Right ventricle myocardium inferior (tissue), 1 donor: ENCODE measurements around the gene TCEAL7. TPM values are rescaled to one million over a fixed set of nuclear protein-coding genes. Genes with fewer than 3 reads are reported as not detected.
A peak's percentile ranks its signal among the peaks of the same experiment; 100 is the strongest.
"Not testable (repeated sequence)": the region's sequence is repeated elsewhere in the genome, so short reads cannot be mapped to it uniquely, and the experiment has no call there.

Experiments
- ATAC-seq: fragments of 200-7000 bp; cut with Tn5 transposase; one replicate; pipeline ENCODE4 v1.9.1; 2020; ENCODE audit warnings: mild to moderate bottlenecking, moderate library complexity
- DNase-seq: peaks from one replicate; pipeline ENCODE4 v3.0.0; 2021; ENCODE audit errors: missing footprints
- intact Hi-C: fragments of 100-400 bp; cut with DNase I; formaldehyde crosslinking; loops from one replicate; pipeline ENCODE4 v1.11.0; 2022
- long read RNA-seq: library from polyadenylated mRNA; unstranded; transcript quantifications from one replicate; pipeline ENCODE4 v2.0.0, GENCODE V29; 2021
- total RNA-seq: library from RNA; stranded (reverse); fragmentation: NEBNext Ultra II Directional; extraction: Animal tissue kit (Norgen Biotek cat#: 25700); gene quantifications from one replicate; pipeline ENCODE4 v1.2.1, GENCODE V29; 2021
- donor health status: DM: no; HTN: yes; CAD: no; lungs with severe emphysema.

Gene TCEAL7
- 3.1 TPM for total RNA-seq
- long read RNA-seq, result 0 reads

GRCh38 chrX:103329991-103330390 is at the start of gene TCEAL7:
Gene TCEAL7 (plus strand): TSS chrX:103330239. CDS start chrX:103331404, 1,165 bp downstream.
- intact Hi-C loops, result no loop called here
- ATAC-seq (peak; percentile 81), DNase-seq (no peak)

GRCh38 chrX:103293118-103293517 is 36.9 kb upstream of the TCEAL7 start:
- ATAC-seq (no peak), DNase-seq (no peak)
- intact Hi-C loops, result no loop called here

- DNase-seq (no peak), ATAC-seq (no peak)
- intact Hi-C loops, result no loop called here
Measured at GRCh38 chrX:103304705-103305104, 25.3 kb upstream of the TCEAL7 start.

- intact Hi-C loops, ATAC-seq, DNase-seq: not testable (repeated sequence)
Measured at GRCh38 chrX:103305666-103306065, 24.4 kb upstream of the TCEAL7 start.

GRCh38 chrX:103309860-103310554 is 20.0 kb upstream of the TCEAL7 start:
- no peak for DNase-seq
- no peak for ATAC-seq
- intact Hi-C loops, result no loop called here

- ATAC-seq, result no peak
- intact Hi-C loops, result no loop called here
Measured at GRCh38 chrX:103310555-103311398, 19.3 kb upstream of the TCEAL7 start, which contains the start of gene BEX2. Gene BEX2 (minus strand): TSS chrX:103310990. CDS start chrX:103309976, 1,014 bp downstream.

GRCh38 chrX:103311399-103311780 is 18.6 kb upstream of the TCEAL7 start:
- intact Hi-C loops, result no loop called here
- no peak for ATAC-seq
- no peak for DNase-seq

More at GRCh38 chrX:103310555-103311398, 19.3 kb upstream of the TCEAL7 start, which contains the start of gene BEX2:
- DNase-seq, result peak; percentile 61

- intact Hi-C loops, result no loop called here
- no peak for DNase-seq
- ATAC-seq, result no peak
Measured at GRCh38 chrX:103330681-103331288, 746 bp downstream of the TCEAL7 start.

GRCh38 chrX:103338663-103339062 is 8.6 kb downstream of the TCEAL7 start:
- intact Hi-C loops, result no loop called here
- ATAC-seq (no peak), DNase-seq (no peak)

- DNase-seq, result no peak
- intact Hi-C loops, result loop anchor here (1.0 kb wide), 1 partner anchor 121 kb away; no protein-coding TSS in a partner anchor
- ATAC-seq, result no peak
Measured at GRCh38 chrX:103343105-103343504, 13.1 kb downstream of the TCEAL7 start.

- ATAC-seq (no peak), DNase-seq (no peak)
- intact Hi-C loops, result loop anchor here (1.0 kb wide), 1 partner anchor 7 kb away; no protein-coding TSS in a partner anchor
Measured at GRCh38 chrX:103344606-103345005, 14.6 kb downstream of the TCEAL7 start.

- intact Hi-C loops, result no loop called here
- DNase-seq, result no peak
- no peak for ATAC-seq
Measured at GRCh38 chrX:103347682-103348397, 17.8 kb downstream of the TCEAL7 start.

GRCh38 chrX:103356130-103356798 is 26.2 kb downstream of the TCEAL7 start, which contains the start of gene TCEAL9:
Gene TCEAL9 (plus strand): TSS chrX:103356506. CDS start chrX:103357685, 1,179 bp downstream.
- DNase-seq (peak; percentile 69), ATAC-seq (peak; percentile 95)
- intact Hi-C loops, result no loop called here

GRCh38 chrX:103356858-103357257 is 26.8 kb downstream of the TCEAL7 start:
- intact Hi-C loops, result no loop called here
- DNase-seq (no peak), ATAC-seq (peak; percentile 77)

GRCh38 chrX:103357871-103358270 is 27.8 kb downstream of the TCEAL7 start:
- intact Hi-C loops, result no loop called here
- ATAC-seq, result no peak
- no peak for DNase-seq

- DNase-seq, ATAC-seq, intact Hi-C loops: not testable (repeated sequence)
Measured at GRCh38 chrX:103359605-103360004, 29.6 kb downstream of the TCEAL7 start.

GRCh38 chrX:103360092-103360491 is 30.1 kb downstream of the TCEAL7 start:
- no peak for DNase-seq
- no peak for ATAC-seq
- intact Hi-C loops, result no loop called here

GRCh38 chrX:103360916-103361315 is 30.9 kb downstream of the TCEAL7 start:
- DNase-seq (no peak), ATAC-seq (no peak)
- intact Hi-C loops, result no loop called here
